Prostate gland (tissue), 2 donors: ENCODE data around the gene SERF1B.
"Not testable (repeated sequence)": the region's sequence is repeated elsewhere in the genome, so short reads cannot be mapped to it uniquely, and the experiment has no call there.

Experiments
- POLR2A ChIP-seq: fragments of 450-650 bp; IDR thresholded peaks from one replicate; pipeline ENCODE4 v1.6.1; 2016; ENCODE audit warnings: antibody characterized with exemption, mild to moderate bottlenecking
- POLR2AphosphoS5 ChIP-seq: sonication (generic); formaldehyde crosslinking; IDR thresholded peaks from one replicate; pipeline ENCODE4 v1.6.1; 2017; ENCODE audit warnings: antibody characterized with exemption
- TF ChIP-seq, protein P1 (sequence below), 4 experiments: fragments of 200-600 bp in 2 of 4; fragments of 450-650 bp in 2 of 4; sonication (generic) in 2 of 4; IDR thresholded peaks; 1 replicate in 3 of 4; 2 replicates in 1 of 4; pipeline ENCODE4 v1.5.1; 2016 to 2019; ENCODE audit warnings: antibody characterized with exemption in 4 of 4, mild to moderate bottlenecking in 2 of 4, moderate library complexity in 2 of 4

DNA sequence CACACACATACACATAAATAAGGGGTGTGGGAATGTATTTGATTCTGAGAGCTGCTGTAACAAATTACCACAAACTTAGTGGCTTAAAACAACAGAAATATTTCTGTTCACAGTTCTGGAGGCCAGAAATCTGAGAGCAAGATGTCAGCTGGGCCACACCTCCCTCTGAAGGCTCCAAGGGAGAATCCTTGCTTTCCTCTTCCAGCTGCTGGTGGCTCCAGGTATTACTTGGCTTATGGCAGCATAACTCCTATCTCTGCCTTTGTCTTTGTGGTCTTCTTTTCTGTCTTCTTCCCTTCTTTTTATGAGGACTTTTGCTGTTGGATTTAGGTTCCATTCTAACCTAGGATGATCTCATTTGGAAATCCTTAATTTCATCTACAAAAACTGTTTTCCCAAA lies 16.4 kb downstream of the SERF1B start:
- not testable (repeated sequence) for TF ChIP-seq POLR2AphosphoS5, POLR2A
- TF ChIP-seq, protein P1, sequence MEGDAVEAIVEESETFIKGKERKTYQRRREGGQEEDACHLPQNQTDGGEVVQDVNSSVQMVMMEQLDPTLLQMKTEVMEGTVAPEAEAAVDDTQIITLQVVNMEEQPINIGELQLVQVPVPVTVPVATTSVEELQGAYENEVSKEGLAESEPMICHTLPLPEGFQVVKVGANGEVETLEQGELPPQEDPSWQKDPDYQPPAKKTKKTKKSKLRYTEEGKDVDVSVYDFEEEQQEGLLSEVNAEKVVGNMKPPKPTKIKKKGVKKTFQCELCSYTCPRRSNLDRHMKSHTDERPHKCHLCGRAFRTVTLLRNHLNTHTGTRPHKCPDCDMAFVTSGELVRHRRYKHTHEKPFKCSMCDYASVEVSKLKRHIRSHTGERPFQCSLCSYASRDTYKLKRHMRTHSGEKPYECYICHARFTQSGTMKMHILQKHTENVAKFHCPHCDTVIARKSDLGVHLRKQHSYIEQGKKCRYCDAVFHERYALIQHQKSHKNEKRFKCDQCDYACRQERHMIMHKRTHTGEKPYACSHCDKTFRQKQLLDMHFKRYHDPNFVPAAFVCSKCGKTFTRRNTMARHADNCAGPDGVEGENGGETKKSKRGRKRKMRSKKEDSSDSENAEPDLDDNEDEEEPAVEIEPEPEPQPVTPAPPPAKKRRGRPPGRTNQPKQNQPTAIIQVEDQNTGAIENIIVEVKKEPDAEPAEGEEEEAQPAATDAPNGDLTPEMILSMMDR (IDR thresholded peaks at IDR 0.05), result not testable (repeated sequence)
